Mesendoderm (in vitro differentiated cells): ENCODE data around the gene LHX3.

ENCODE experiments used
- DNase-seq: peaks from one replicate; pipeline ENCODE4 v3.0.0; 2013
- H2AK5ac ChIP-seq: 2 replicates; pipeline ENCODE4 v1.6.1; 2013; ENCODE audit warnings: low read length, inconsistent platforms
- H2BK120ac ChIP-seq: 2 replicates; pipeline ENCODE4 v1.6.1; 2013; ENCODE audit warnings: low read depth, mild to moderate bottlenecking, low read length, moderate library complexity, mixed read lengths
- H2BK15ac ChIP-seq: replicated peaks from 2 replicates; pipeline ENCODE4 v1.6.1; 2013; ENCODE audit warnings: low read depth, mild to moderate bottlenecking, moderate library complexity
- H2BK5ac ChIP-seq: 2 replicates; pipeline ENCODE4 v1.6.1; 2013; ENCODE audit warnings: low read length, inconsistent platforms
- H3K18ac ChIP-seq: 2 replicates; pipeline ENCODE4 v1.6.1; 2013; ENCODE audit warnings: mild to moderate bottlenecking, low read length, mixed read lengths
- H3K23ac ChIP-seq: one replicate; pipeline ENCODE4 v1.6.1; 2013; ENCODE audit warnings: low read length
- H3K27ac ChIP-seq: 2 replicates; pipeline ENCODE4 v1.5.1; 2013; ENCODE audit warnings: low read depth, mild to moderate bottlenecking, inconsistent platforms, low read length, moderate library complexity
- H3K27me3 ChIP-seq: 2 replicates; pipeline ENCODE4 v1.6.1; 2013; ENCODE audit warnings: low read length, control low read depth, mild to moderate bottlenecking, inconsistent platforms; ENCODE audit not compliant: insufficient read depth, poor library complexity
- H3K36me3 ChIP-seq: 2 replicates; pipeline ENCODE4 v1.6.1; 2013; ENCODE audit warnings: low read length, inconsistent platforms; ENCODE audit not compliant: control insufficient read depth, insufficient read depth
- H3K4ac ChIP-seq: one replicate; pipeline ENCODE4 v1.6.1; 2013; ENCODE audit warnings: low read depth, mild to moderate bottlenecking, low read length, moderate library complexity
- H3K4me1 ChIP-seq: 2 replicates; pipeline ENCODE4 v1.6.1; 2013; ENCODE audit warnings: low read depth, low read length, inconsistent platforms; ENCODE audit not compliant: control insufficient read depth
- H3K4me2 ChIP-seq: 2 replicates; pipeline ENCODE4 v1.6.1; 2013; ENCODE audit warnings: low read length
- H3K4me3 ChIP-seq: 2 replicates; pipeline ENCODE4 v1.5.1; 2013; ENCODE audit warnings: mild to moderate bottlenecking, low read length
- H3K56ac ChIP-seq: one replicate; pipeline ENCODE4 v1.6.1; 2013; ENCODE audit warnings: low read length
- H3K79me1 ChIP-seq: 2 replicates; pipeline ENCODE4 v1.6.1; 2013; ENCODE audit warnings: low read length, inconsistent platforms
- H3K79me2 ChIP-seq: 2 replicates; pipeline ENCODE4 v1.6.1; 2013; ENCODE audit warnings: mild to moderate bottlenecking, low read length; ENCODE audit not compliant: control insufficient read depth, insufficient read depth
- H3K9ac ChIP-seq: 2 replicates; pipeline ENCODE4 v1.6.1; 2013; ENCODE audit warnings: low read length, inconsistent platforms
- H4K5ac ChIP-seq: one replicate; pipeline ENCODE4 v1.6.1; 2013; ENCODE audit warnings: low read length
- H4K8ac ChIP-seq: one replicate; pipeline ENCODE4 v1.6.1; 2013; ENCODE audit warnings: low read depth, mild to moderate bottlenecking, control low read depth, low read length, moderate library complexity
- WGBS: extraction: QIAGEN DNeasy Blood & Tissue Kit; methylation state at CpG from one replicate; pipeline ENCODE4 v1.1.7; 2013; ENCODE audit warnings: low lambda C conversion rate, missing lambda C conversion rate; ENCODE audit not compliant: insufficient coverage; ENCODE audit errors: extremely low coverage; 5-methylcytosine and 5-hydroxymethylcytosine counted together

LHX3 gene

GRCh38 chr9:136200424-136200823 lies 4.5 kb downstream of the LHX3 start:
- Histone ChIP-seq H3K4me1 (no peaks in the 10 kb centered on the region), H3K23ac (no peak overlapping the region), H3K9ac (no peak overlapping the region), H3K4me3 (no peak overlapping the region), H3K4me2 (no peak overlapping the region), H3K56ac (no peak overlapping the region), H2AK5ac (no peak overlapping the region), H3K4ac (no peak overlapping the region), H4K5ac (no peak overlapping the region), H3K27ac (no peak overlapping the region), H2BK5ac (no peak overlapping the region), H3K27me3 (peaks cover 83% of the 10 kb centered on the region), H3K79me1 (no peaks in the 10 kb centered on the region), H4K8ac (no peak overlapping the region), H2BK15ac (no peak overlapping the region), H3K79me2 (no peaks in the 10 kb centered on the region), H3K18ac (no peak overlapping the region), H2BK120ac (no peak overlapping the region), H3K36me3 (no peaks in the 10 kb centered on the region)
- no peak for DNase-seq
- WGBS: no CpG with 5 or more reads among the region's 19 CpGs

- H3K4me2 ChIP-seq: no peak overlapping the region
- H3K36me3 ChIP-seq: no peaks in the 10 kb centered on the region
- no peak overlapping the region for H4K8ac ChIP-seq
- no peak for DNase-seq
- H3K27me3 ChIP-seq: peaks cover 85% of the 10 kb centered on the region
- H3K79me2 ChIP-seq: no peaks in the 10 kb centered on the region
- H3K4ac ChIP-seq: no peak overlapping the region
- no peak overlapping the region for H3K27ac ChIP-seq
- no peak overlapping the region for H3K18ac ChIP-seq
- H3K79me1 ChIP-seq: no peaks in the 10 kb centered on the region
- H2BK120ac ChIP-seq: no peak overlapping the region
- H3K4me3 ChIP-seq: no peak overlapping the region
- no CpG with 5 or more reads among the region's 71 CpGs for WGBS
- H2BK15ac ChIP-seq: no peak overlapping the region
- H3K23ac ChIP-seq: no peak overlapping the region
- H3K4me1 ChIP-seq: no peaks in the 10 kb centered on the region
- H4K5ac ChIP-seq: no peak overlapping the region
- H3K9ac ChIP-seq: no peak overlapping the region
- H2BK5ac ChIP-seq: no peak overlapping the region
- H2AK5ac ChIP-seq: no peak overlapping the region
- no peak overlapping the region for H3K56ac ChIP-seq
These were observed 5.3 kb downstream of the LHX3 start for GRCh38 chr9:136199391-136200288.

- H2AK5ac ChIP-seq: no peak overlapping the region
- no peaks in the 10 kb centered on the region for H3K79me2 ChIP-seq
- H3K9ac ChIP-seq: no peak overlapping the region
- H3K27me3 ChIP-seq: peaks cover 83% of the 10 kb centered on the region
- H3K23ac ChIP-seq: no peak overlapping the region
- no peak overlapping the region for H2BK120ac ChIP-seq
- no peak overlapping the region for H3K27ac ChIP-seq
- H3K4me3 ChIP-seq: no peak overlapping the region
- no peak overlapping the region for H2BK15ac ChIP-seq
- H3K4me2 ChIP-seq: no peak overlapping the region
- H4K5ac ChIP-seq: no peak overlapping the region
- H3K36me3 ChIP-seq: no peaks in the 10 kb centered on the region
- no peak overlapping the region for H4K8ac ChIP-seq
- H3K56ac ChIP-seq: no peak overlapping the region
- no peaks in the 10 kb centered on the region for H3K79me1 ChIP-seq
- no peak overlapping the region for H3K4ac ChIP-seq
- H3K4me1 ChIP-seq: no peaks in the 10 kb centered on the region
- DNase-seq: no peak
- no peak overlapping the region for H3K18ac ChIP-seq
- no CpG with 5 or more reads among the region's 62 CpGs for WGBS
- H2BK5ac ChIP-seq: no peak overlapping the region
These were observed 6.3 kb downstream of the LHX3 start for GRCh38 chr9:136198605-136199083.

GRCh38 chr9:136197930-136198604 lies 6.9 kb downstream of the LHX3 start:
- no peak overlapping the region for H2BK5ac ChIP-seq
- H3K9ac ChIP-seq: no peak overlapping the region
- DNase-seq: no peak
- no peak overlapping the region for H3K18ac ChIP-seq
- no peak overlapping the region for H4K5ac ChIP-seq
- H3K23ac ChIP-seq: no peak overlapping the region
- H3K4ac ChIP-seq: no peak overlapping the region
- no peaks in the 10 kb centered on the region for H3K4me1 ChIP-seq
- H3K27me3 ChIP-seq: peaks cover 82% of the 10 kb centered on the region
- H3K79me2 ChIP-seq: no peaks in the 10 kb centered on the region
- no peaks in the 10 kb centered on the region for H3K36me3 ChIP-seq
- H2BK15ac ChIP-seq: no peak overlapping the region
- no CpG with 5 or more reads among the region's 18 CpGs for WGBS
- no peak overlapping the region for H4K8ac ChIP-seq
- H3K4me2 ChIP-seq: no peak overlapping the region
- no peaks in the 10 kb centered on the region for H3K79me1 ChIP-seq
- no peak overlapping the region for H3K27ac ChIP-seq
- no peak overlapping the region for H2AK5ac ChIP-seq
- no peak overlapping the region for H3K4me3 ChIP-seq
- no peak overlapping the region for H2BK120ac ChIP-seq
- H3K56ac ChIP-seq: no peak overlapping the region

GRCh38 chr9:136197084-136197875 lies 7.6 kb downstream of the LHX3 start:
- no peak overlapping the region for H3K9ac ChIP-seq
- peaks cover 82% of the 10 kb centered on the region for H3K27me3 ChIP-seq
- no peak overlapping the region for H3K4me3 ChIP-seq
- no peak overlapping the region for H2BK15ac ChIP-seq
- no peak overlapping the region for H3K23ac ChIP-seq
- no peak overlapping the region for H3K56ac ChIP-seq
- no peak overlapping the region for H3K18ac ChIP-seq
- no peaks in the 10 kb centered on the region for H3K4me1 ChIP-seq
- no peak for DNase-seq
- H2BK5ac ChIP-seq: no peak overlapping the region
- WGBS: no CpG with 5 or more reads among the region's 35 CpGs
- no peak overlapping the region for H2AK5ac ChIP-seq
- H3K4me2 ChIP-seq: no peak overlapping the region
- no peaks in the 10 kb centered on the region for H3K79me2 ChIP-seq
- H3K27ac ChIP-seq: no peak overlapping the region
- no peak overlapping the region for H4K8ac ChIP-seq
- no peak overlapping the region for H3K4ac ChIP-seq
- no peak overlapping the region for H4K5ac ChIP-seq
- no peaks in the 10 kb centered on the region for H3K79me1 ChIP-seq
- H3K36me3 ChIP-seq: no peaks in the 10 kb centered on the region
- no peak overlapping the region for H2BK120ac ChIP-seq
